ENCODE data around the gene HSP90AB1. TPM values are rescaled to one million over a fixed set of nuclear protein-coding genes. Genes with fewer than 3 reads are reported as not detected.

The HSP90AB1 gene
- total and polyA plus RNA-seq, 11 donors, result 375 to 1,040 (median 857) TPM

- H3K4me3 ChIP-seq, result peak overlapping the region in 8 of 12 donors; percentile 72 to 96 (median 86)
- 38 to 56% (median 48%) methylated on average over 9 of the region's 9 CpGs for WGBS, 4 donors
- peak in 1 of 4 donors; percentile 29 for ATAC-seq
- peaks cover 0 to 45% (median 26%) of the 10 kb centered on the region in 12 donors for H3K4me1 ChIP-seq
- TF ChIP-seq POLR2A (IDR thresholded peaks at IDR 0.05) (no peak), CTCF (IDR thresholded peaks at IDR 0.05) (no peak)
- peak in 1 of 5 donors; percentile 25 for DNase-seq
- intact Hi-C loops (cut with DNase I), result loop anchor here in 1 of 10 donors (10.0 kb wide), 1 partner anchor 191 kb away; no protein-coding TSS in a partner anchor
- peak overlapping the region in 4 of 12 donors; percentile 41 to 93 (median 81) for H3K27ac ChIP-seq
- no peaks in the 10 kb centered on the region for H3K9me3 ChIP-seq
- H3K36me3 ChIP-seq, result peaks cover 0 to 36% (median 6%) of the 10 kb centered on the region in 9 donors
- H3K27me3 ChIP-seq, result peaks cover 0 to 9% (median 0%) of the 10 kb centered on the region in 9 donors
These were observed 16.6 kb downstream of the HSP90AB1 start for GRCh38 chr6:44263354-44264100.

- H3K27me3 ChIP-seq, result peaks cover 0 to 13% (median 4%) of the 10 kb centered on the region in 9 donors
- TF ChIP-seq POLR2A (IDR thresholded peaks at IDR 0.05) (no peak), CTCF (IDR thresholded peaks at IDR 0.05) (no peak)
- peaks cover 0 to 45% (median 26%) of the 10 kb centered on the region in 12 donors for H3K4me1 ChIP-seq
- no peaks in the 10 kb centered on the region for H3K9me3 ChIP-seq
- peak in 2 of 4 donors; percentile 7 to 43 for ATAC-seq
- peak overlapping the region in 11 of 12 donors; percentile 61 to 93 (median 80) for H3K27ac ChIP-seq
- DNase-seq, result peak; percentile 45 to 79 (median 52)
- intact Hi-C loops (cut with DNase I), result loop anchor here in 7 of 10 donors (5.0 to 10.0 kb wide), 5 partner anchors 38 to 190 kb away; partner anchors contain the start of gene AARS2 (in 1 of the 7)
- peak overlapping the region; percentile 59 to 96 (median 78) for H3K4me3 ChIP-seq
- WGBS, 4 donors, result 12 to 15% (median 14%) methylated on average over 13 of the region's 13 CpGs
- H3K36me3 ChIP-seq, result peaks cover 0 to 28% (median 4%) of the 10 kb centered on the region in 9 donors
These were observed 17.5 kb downstream of the HSP90AB1 start for GRCh38 chr6:44264154-44265006.

GRCh38 chr6:44265007-44265721 lies 18.3 kb downstream of the HSP90AB1 start, which contains the start of gene NFKBIE:
TSS of gene NFKBIE (minus strand) at chr6:44265551. CDS start at chr6:44265346, 205 bp downstream.
- Histone ChIP-seq H3K4me1 (peaks cover 0 to 45% (median 26%) of the 10 kb centered on the region in 12 donors), H3K36me3 (peaks cover 0 to 20% (median 1%) of the 10 kb centered on the region in 9 donors), H3K27me3 (peaks cover 0 to 17% (median 8%) of the 10 kb centered on the region in 9 donors), H3K27ac (peak within 1 kb of the TSS in 11 of 12 donors; percentile 61 to 93 (median 80)), H3K4me3 (peak within 1 kb of the TSS; percentile 59 to 96 (median 78)), H3K9me3 (no peaks in the 10 kb centered on the region)
- peak; percentile 97 for DNase-seq
- peak; percentile 79 to 96 (median 92) for ATAC-seq
- intact Hi-C loops (cut with DNase I), result loop anchor here in 7 of 10 donors (5.0 to 10.0 kb wide), 5 partner anchors 37 to 190 kb away; partner anchors contain the start of gene AARS2 (in 1 of the 7)
- 0 to 1% (median 0%) methylated on average over 35 to 72 of the region's 72 CpGs for whole genome bisulfite sequencing, 4 donors
- TF ChIP-seq POLR2A (IDR thresholded peaks at IDR 0.05), result peak; percentile 28 to 88
- peak in 5 of 12 donors; percentile 17 to 40 (median 24) for TF ChIP-seq CTCF (IDR thresholded peaks at IDR 0.05)

Measured in heart left ventricle (tissue), 16 donors.